Measurements from ENCODE around the gene NTM. TPM values are rescaled to one million over a fixed set of nuclear protein-coding genes. Genes with fewer than 3 reads are reported as not detected.

The NTM gene
- polyA plus RNA-seq, 1 donor (not counting 4 experiments of a cell fraction or from before 2014, with no cell fraction given) = 47.9 TPM

- no peaks in the 10 kb centered on the region for H3K4me1 ChIP-seq (ENCODE audit: control insufficient read depth, extremely low read depth, insufficient read depth, low read length)
- no peak overlapping the region for H3K27ac ChIP-seq (ENCODE audit: control insufficient read depth, insufficient read depth, low read length)
- no peak overlapping the region for H3K9ac ChIP-seq (ENCODE audit: control insufficient read depth, extremely low read depth, insufficient read depth, low read length)
- no peaks in the 10 kb centered on the region for H3K9me1 ChIP-seq (ENCODE audit: control insufficient read depth, extremely low read depth, insufficient read depth, low read length)
- no peaks in the 10 kb centered on the region for H3K9me3 ChIP-seq (ENCODE audit: control insufficient read depth, low read depth, low read length)
- no peak overlapping the region for H2AFZ ChIP-seq (ENCODE audit: control insufficient read depth, low read length)
- TF ChIP-seq CTCF (optimal IDR thresholded peaks at IDR 0.05 in 1 of 3, IDR thresholded peaks at IDR 0.05 in 1 of 3, conservative IDR thresholded peaks at IDR 0.05 in 1 of 3; ENCODE audit: extremely low read depth in 1 of 3, insufficient read depth in 2 of 3, low read length in 3 of 3) (no peak), EZH2 (IDR thresholded peaks at IDR 0.05; ENCODE audit: low read length) (no peak)
- DNase-seq (ENCODE audit: low read depth, low spot score) = no peak
- no peak overlapping the region for H3K4me3 ChIP-seq (ENCODE audit: control insufficient read depth in 2 of 3, extremely low read depth in 1 of 3, insufficient read depth in 2 of 3, low read depth in 1 of 3, low read length in 3 of 3)
- dilution Hi-C loops (cut with MboI; ENCODE audit: extremely low pct_ligation_motif_present, low sequenced_read_pairs) = no loop called here
- H3K79me2 ChIP-seq (ENCODE audit: control insufficient read depth, insufficient read depth, low read length) = no peaks in the 10 kb centered on the region
- H3K4me2 ChIP-seq (ENCODE audit: control insufficient read depth, extremely low read depth, insufficient read depth, low read depth, low read length) = no peak overlapping the region
- FAIRE-seq = no peak
- peaks cover 6% of the 10 kb centered on the region for H3K27me3 ChIP-seq (ENCODE audit: control insufficient read depth, extremely low read depth, insufficient read depth, low read length)
- H3K36me3 ChIP-seq (ENCODE audit: control insufficient read depth in 2 of 2, extremely low read depth in 1 of 2, insufficient read depth in 2 of 2, low read length in 2 of 2) = no peaks in the 10 kb centered on the region
- no peaks in the 10 kb centered on the region for H4K20me1 ChIP-seq (ENCODE audit: control insufficient read depth, extremely low read depth, insufficient read depth, low read length)
Measured at GRCh38 chr11:131460931-131461330, 90.5 kb downstream of the NTM start.

- Histone ChIP-seq H3K79me2 (ENCODE audit: control insufficient read depth, insufficient read depth, low read length) (no peaks in the 10 kb centered on the region), H3K4me2 (ENCODE audit: control insufficient read depth, extremely low read depth, insufficient read depth, low read depth, low read length) (no peak overlapping the region), H3K27ac (ENCODE audit: control insufficient read depth, insufficient read depth, low read length) (no peak overlapping the region), H3K27me3 (ENCODE audit: control insufficient read depth, extremely low read depth, insufficient read depth, low read length) (peaks cover 6% of the 10 kb centered on the region), H3K36me3 (ENCODE audit: control insufficient read depth in 2 of 2, extremely low read depth in 1 of 2, insufficient read depth in 2 of 2, low read length in 2 of 2) (no peaks in the 10 kb centered on the region), H4K20me1 (ENCODE audit: control insufficient read depth, extremely low read depth, insufficient read depth, low read length) (no peaks in the 10 kb centered on the region), H3K4me3 (ENCODE audit: control insufficient read depth in 2 of 3, extremely low read depth in 1 of 3, insufficient read depth in 2 of 3, low read depth in 1 of 3, low read length in 3 of 3) (no peak overlapping the region), H2AFZ (ENCODE audit: control insufficient read depth, low read length) (no peak overlapping the region), H3K4me1 (ENCODE audit: control insufficient read depth, extremely low read depth, insufficient read depth, low read length) (no peaks in the 10 kb centered on the region), H3K9ac (ENCODE audit: control insufficient read depth, extremely low read depth, insufficient read depth, low read length) (no peak overlapping the region), H3K9me1 (ENCODE audit: control insufficient read depth, extremely low read depth, insufficient read depth, low read length) (no peaks in the 10 kb centered on the region), H3K9me3 (ENCODE audit: control insufficient read depth, low read depth, low read length) (no peaks in the 10 kb centered on the region)
- FAIRE-seq = no peak
- dilution Hi-C loops (cut with MboI; ENCODE audit: extremely low pct_ligation_motif_present, low sequenced_read_pairs) = no loop called here
- TF ChIP-seq CTCF (optimal IDR thresholded peaks at IDR 0.05 in 1 of 3, IDR thresholded peaks at IDR 0.05 in 1 of 3, conservative IDR thresholded peaks at IDR 0.05 in 1 of 3; ENCODE audit: extremely low read depth in 1 of 3, insufficient read depth in 2 of 3, low read length in 3 of 3) (no peak), EZH2 (IDR thresholded peaks at IDR 0.05; ENCODE audit: low read length) (no peak)
- DNase-seq (ENCODE audit: low read depth, low spot score) = no peak
Measured at GRCh38 chr11:131462622-131463021, 92.2 kb downstream of the NTM start.
